HG03066 (cell line): Measurements from ENCODE around the gene TAF15.

Experiments used
- ATAC-seq: cut with Tn5 transposase; IDR thresholded peaks from one replicate; pipeline ENCODE4 v1.9.1; 2021; ENCODE audit warnings: low read depth; ENCODE audit not compliant: unreplicated experiment

The TAF15 gene

GRCh38 chr17:35786941-35787432 lies 22.3 kb upstream of the TAF15 start:
- no peak for ATAC-seq

GRCh38 chr17:35788477-35789368 lies 20.6 kb upstream of the TAF15 start:
- ATAC-seq, result no peak

- no peak for ATAC-seq
Observed at GRCh38 chr17:35790841-35791240, 18.4 kb upstream of the TAF15 start.

- ATAC-seq, result no peak
Observed at GRCh38 chr17:35791681-35792350, 17.5 kb upstream of the TAF15 start.

- no peak for ATAC-seq
Observed at GRCh38 chr17:35793257-35793656, 16.0 kb upstream of the TAF15 start.

GRCh38 chr17:35795007-35795870 lies 14.0 kb upstream of the TAF15 start, which contains the start of gene MMP28:
MMP28 (minus strand) TSS chr17:35795641; CDS start chr17:35795377, 264 bp downstream.
- ATAC-seq, result no peak

- ATAC-seq, result no peak
Observed at GRCh38 chr17:35795871-35796265, 13.4 kb upstream of the TAF15 start.

- no peak for ATAC-seq
Observed at GRCh38 chr17:35796942-35797341, 12.3 kb upstream of the TAF15 start.

GRCh38 chr17:35797370-35797769 lies 11.9 kb upstream of the TAF15 start:
- ATAC-seq, result no peak

GRCh38 chr17:35797918-35798317 lies 11.4 kb upstream of the TAF15 start:
- no peak for ATAC-seq

- ATAC-seq, result no peak
Observed at GRCh38 chr17:35799942-35800341, 9.3 kb upstream of the TAF15 start.

GRCh38 chr17:35801583-35802224 lies 7.6 kb upstream of the TAF15 start:
- ATAC-seq, result no peak

GRCh38 chr17:35804658-35805192 lies 4.6 kb upstream of the TAF15 start:
- no peak for ATAC-seq

- no peak for ATAC-seq
Observed at GRCh38 chr17:35807371-35808144, 1.7 kb upstream of the TAF15 start.

- no peak for ATAC-seq
Observed at GRCh38 chr17:35808240-35808961, 883 bp upstream of the TAF15 start.

- no peak for ATAC-seq
Observed at GRCh38 chr17:35809855-35810461, 674 bp downstream of the TAF15 start.

GRCh38 chr17:35811759-35812158 lies 2.5 kb downstream of the TAF15 start:
- ATAC-seq, result no peak

GRCh38 chr17:35812456-35812855 lies 3.2 kb downstream of the TAF15 start:
- no peak for ATAC-seq
